GM10248 (cell line): ENCODE results near the gene CD63.

Source experiments
- CTCF ChIA-PET: fragments of 300-600 bp; sonication (Branson Sonifier 250); formaldehyde crosslinking; extraction: SDS; loops from one replicate; lab custom pipeline; 2021; ENCODE audit warnings: antibody characterized with exemption; lab: Yijun Ruan, JAX
- POLR2A ChIA-PET: fragments of 350-650 bp; sonication (Branson Sonifier 250); formaldehyde crosslinking; extraction: SDS; loops from one replicate; lab custom pipeline; 2020; ENCODE audit warnings: antibody characterized with exemption; lab: Yijun Ruan, JAX
- DNase-seq: peaks from one replicate; pipeline ENCODE4 v3.0.0; 2012; ENCODE audit errors: extremely low spot score
- TF ChIP-seq, protein P1 (sequence below): IDR thresholded peaks from 2 replicates; pipeline ENCODE4 v1.5.1; 2012; ENCODE audit warnings: mild to moderate bottlenecking, low read depth; ENCODE audit errors: extremely low read depth, missing control alignments, control extremely low read depth

CD63 gene

DNA sequence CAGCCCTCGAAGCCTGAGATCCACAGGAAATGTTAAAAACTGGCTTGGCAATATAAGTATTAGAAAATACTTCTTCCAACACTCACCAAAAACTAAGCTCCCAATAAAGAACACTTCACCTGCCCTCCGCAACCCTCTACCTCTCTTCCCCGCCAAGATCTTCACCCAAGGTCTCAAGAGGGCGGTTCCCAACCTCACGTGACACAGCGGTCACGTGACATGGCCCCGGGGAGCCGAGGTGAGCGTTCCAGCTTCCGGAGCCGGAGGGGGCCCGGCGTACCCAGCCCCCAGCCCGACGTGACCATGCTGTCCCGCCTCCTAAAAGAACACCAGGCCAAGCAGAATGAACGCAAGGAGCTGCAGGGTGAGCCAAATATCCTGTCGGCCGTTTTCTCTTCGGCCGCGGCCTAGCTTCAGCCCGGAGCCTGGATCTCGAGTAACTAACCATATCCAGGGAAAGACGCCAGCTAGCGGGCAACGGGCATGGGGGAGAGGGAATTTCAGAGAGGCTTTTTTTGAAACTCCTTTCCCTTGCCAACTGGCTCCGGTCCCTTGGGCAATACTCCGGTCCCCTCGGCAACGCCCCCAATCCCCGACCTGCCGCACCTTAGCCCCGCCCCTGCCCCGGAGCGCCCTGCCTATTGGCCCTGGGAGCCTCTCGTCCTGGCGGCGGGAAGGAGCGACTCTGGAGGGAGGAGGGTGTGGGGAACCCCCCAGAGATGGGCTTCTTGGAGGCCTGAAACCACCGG is 12.8 kb downstream of the CD63 start, which contains the start of gene BLOC1S1:
Gene BLOC1S1 (plus strand): TSS at position 214 of the 749 bp plus-strand sequence. CDS start 6 bp downstream, at position 220.
- ChIA-PET POLR2A (interaction anchor here (0.7 kb wide), 1 partner anchor 321 kb away, joined by 3 read pairs; no protein-coding TSS in a partner anchor), CTCF (interaction anchor here (0.8 to 3.2 kb wide), 7 partner anchors 9 to 314 kb away, joined by 3 to 27 read pairs (median 7); no protein-coding TSS in a partner anchor)
- TF ChIP-seq, protein P1, sequence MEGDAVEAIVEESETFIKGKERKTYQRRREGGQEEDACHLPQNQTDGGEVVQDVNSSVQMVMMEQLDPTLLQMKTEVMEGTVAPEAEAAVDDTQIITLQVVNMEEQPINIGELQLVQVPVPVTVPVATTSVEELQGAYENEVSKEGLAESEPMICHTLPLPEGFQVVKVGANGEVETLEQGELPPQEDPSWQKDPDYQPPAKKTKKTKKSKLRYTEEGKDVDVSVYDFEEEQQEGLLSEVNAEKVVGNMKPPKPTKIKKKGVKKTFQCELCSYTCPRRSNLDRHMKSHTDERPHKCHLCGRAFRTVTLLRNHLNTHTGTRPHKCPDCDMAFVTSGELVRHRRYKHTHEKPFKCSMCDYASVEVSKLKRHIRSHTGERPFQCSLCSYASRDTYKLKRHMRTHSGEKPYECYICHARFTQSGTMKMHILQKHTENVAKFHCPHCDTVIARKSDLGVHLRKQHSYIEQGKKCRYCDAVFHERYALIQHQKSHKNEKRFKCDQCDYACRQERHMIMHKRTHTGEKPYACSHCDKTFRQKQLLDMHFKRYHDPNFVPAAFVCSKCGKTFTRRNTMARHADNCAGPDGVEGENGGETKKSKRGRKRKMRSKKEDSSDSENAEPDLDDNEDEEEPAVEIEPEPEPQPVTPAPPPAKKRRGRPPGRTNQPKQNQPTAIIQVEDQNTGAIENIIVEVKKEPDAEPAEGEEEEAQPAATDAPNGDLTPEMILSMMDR = no peak
- DNase-seq = peak; percentile 95

DNA sequence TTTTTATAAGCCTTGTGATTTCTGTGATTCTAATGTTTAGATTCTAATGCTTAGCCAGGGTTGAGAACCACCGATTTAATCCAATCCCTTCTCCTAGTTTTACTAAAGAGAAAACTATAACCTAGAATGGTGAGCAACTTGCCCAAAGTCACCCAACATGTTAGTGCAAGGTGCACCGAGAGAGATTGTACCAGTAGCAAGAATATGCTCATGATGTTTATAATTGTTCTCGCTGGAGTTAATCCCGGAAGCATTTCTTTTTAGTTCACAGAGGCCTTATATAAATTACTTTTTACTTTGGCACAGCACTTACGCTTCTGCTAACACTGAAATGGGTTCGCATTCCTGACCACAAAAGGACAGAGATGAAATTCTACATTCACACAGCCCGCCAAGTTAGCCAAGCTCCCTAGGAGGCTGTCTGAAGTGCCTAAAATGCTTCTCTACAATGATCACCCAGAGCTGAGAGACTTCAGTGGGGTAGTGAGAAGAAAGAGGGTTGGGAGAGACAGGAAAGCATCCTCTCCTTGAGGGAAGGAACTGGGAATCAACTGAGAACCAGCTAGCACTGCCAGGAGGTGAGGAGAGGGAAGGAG is 13.5 kb downstream of the CD63 start:
- ChIA-PET CTCF (interaction anchor here (0.8 to 3.2 kb wide), 6 partner anchors 9 to 315 kb away, joined by 3 to 27 read pairs (median 8); no protein-coding TSS in a partner anchor), POLR2A (interaction anchor here (0.7 kb wide), 1 partner anchor 322 kb away, joined by 3 read pairs; no protein-coding TSS in a partner anchor)
- TF ChIP-seq, protein P1 = no peak
- peak; percentile 29 for DNase-seq

DNA sequence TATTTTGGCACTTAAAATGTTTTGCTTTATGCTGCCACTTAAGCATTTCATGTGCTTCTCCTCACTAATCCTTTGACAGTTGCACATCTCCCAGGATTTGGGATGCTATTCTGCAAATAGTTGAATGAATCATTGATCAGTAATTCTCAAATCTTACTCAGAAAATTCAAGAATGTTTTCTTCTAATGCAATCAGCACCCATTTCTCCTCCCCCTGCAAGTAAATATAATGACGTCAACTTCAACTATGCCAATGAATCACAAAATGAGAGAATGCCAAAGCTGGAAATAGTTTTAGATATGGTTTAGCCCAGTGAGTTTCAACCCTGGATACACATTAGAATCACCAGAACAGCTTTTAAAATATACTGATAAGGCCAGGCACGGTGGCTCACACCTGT is 15.1 kb downstream of the CD63 start:
- POLR2A ChIA-PET = no interaction called here
- TF ChIP-seq, protein P1 = no peak
- CTCF ChIA-PET = interaction anchor here (1.1 to 1.5 kb wide), 4 partner anchors 8 to 25 kb away, joined by 3 to 5 read pairs (median 4); no protein-coding TSS in a partner anchor
- no peak for DNase-seq

GRCh38 chr12:55712700-55713415 is 16.0 kb downstream of the CD63 start:
- POLR2A ChIA-PET = no interaction called here
- TF ChIP-seq, protein P1 = no peak

GRCh38 chr12:55711786-55712553 is 16.8 kb downstream of the CD63 start:
- POLR2A ChIA-PET = no interaction called here

More at GRCh38 chr12:55712700-55713415, 16.0 kb downstream of the CD63 start:
- CTCF ChIA-PET = interaction anchor here (1.1 to 3.0 kb wide), 6 partner anchors 8 to 71 kb away, joined by 3 to 9 read pairs (median 4); partner anchors contain the start of gene RDH5
- DNase-seq = no peak

More at GRCh38 chr12:55711786-55712553, 16.8 kb downstream of the CD63 start:
- DNase-seq = no peak
- CTCF ChIA-PET = interaction anchor here (0.7 to 3.0 kb wide), 7 partner anchors 9 to 70 kb away, joined by 3 to 9 read pairs (median 3); partner anchors contain the start of gene RDH5
- TF ChIP-seq, protein P1 = no peak
